Measurements from ENCODE around the gene EDAR.

Gene EDAR

GRCh38 chr2:108911807-108912628 lies 77.0 kb downstream of the EDAR start:
- no peak overlapping the region for H3K4me3 ChIP-seq (ENCODE audit: low read length)
- H3K4me1 ChIP-seq (ENCODE audit: control insufficient read depth, insufficient read depth, low read length): peaks cover 7% of the 10 kb centered on the region
- no peak overlapping the region for H3K27ac ChIP-seq (ENCODE audit: low read depth, low read length)
- H3K36me3 ChIP-seq (ENCODE audit: control insufficient read depth, insufficient read depth, low read length): no peaks in the 10 kb centered on the region
- H3K27me3 ChIP-seq (ENCODE audit: control insufficient read depth, insufficient read depth, low read length): peaks cover 3% of the 10 kb centered on the region
- no peak overlapping the region for H3K9ac ChIP-seq (ENCODE audit: low read length)

GRCh38 chr2:108911401-108911800 lies 77.6 kb downstream of the EDAR start:
- H3K27me3 ChIP-seq (ENCODE audit: control insufficient read depth, insufficient read depth, low read length): peaks cover 3% of the 10 kb centered on the region
- H3K9ac ChIP-seq (ENCODE audit: low read length): no peak overlapping the region
- H3K27ac ChIP-seq (ENCODE audit: low read depth, low read length): no peak overlapping the region
- no peak overlapping the region for H3K4me3 ChIP-seq (ENCODE audit: low read length)
- peaks cover under 1% of the 10 kb centered on the region for H3K4me1 ChIP-seq (ENCODE audit: control insufficient read depth, insufficient read depth, low read length)
- H3K36me3 ChIP-seq (ENCODE audit: control insufficient read depth, insufficient read depth, low read length): no peaks in the 10 kb centered on the region

- H3K36me3 ChIP-seq (ENCODE audit: control insufficient read depth, insufficient read depth, low read length): no peaks in the 10 kb centered on the region
- H3K9ac ChIP-seq (ENCODE audit: low read length): no peak overlapping the region
- no peak overlapping the region for H3K27ac ChIP-seq (ENCODE audit: low read depth, low read length)
- peaks cover 3% of the 10 kb centered on the region for H3K27me3 ChIP-seq (ENCODE audit: control insufficient read depth, insufficient read depth, low read length)
- H3K4me1 ChIP-seq (ENCODE audit: control insufficient read depth, insufficient read depth, low read length): no peaks in the 10 kb centered on the region
- no peak overlapping the region for H3K4me3 ChIP-seq (ENCODE audit: low read length)
Observed at GRCh38 chr2:108910541-108911396, 78.3 kb downstream of the EDAR start.

GRCh38 chr2:108910011-108910431 lies 79.0 kb downstream of the EDAR start:
- no peak overlapping the region for H3K27ac ChIP-seq (ENCODE audit: low read depth, low read length)

GRCh38 chr2:108909275-108909823 lies 79.7 kb downstream of the EDAR start:
- Histone ChIP-seq H3K27me3 (ENCODE audit: control insufficient read depth, insufficient read depth, low read length) (peaks cover 3% of the 10 kb centered on the region), H3K36me3 (ENCODE audit: control insufficient read depth, insufficient read depth, low read length) (no peaks in the 10 kb centered on the region), H3K4me1 (ENCODE audit: control insufficient read depth, insufficient read depth, low read length) (no peaks in the 10 kb centered on the region)

More at GRCh38 chr2:108910011-108910431, 79.0 kb downstream of the EDAR start:
- no peak overlapping the region for H3K4me3 ChIP-seq (ENCODE audit: low read length)
- peaks cover 3% of the 10 kb centered on the region for H3K27me3 ChIP-seq (ENCODE audit: control insufficient read depth, insufficient read depth, low read length)
- no peaks in the 10 kb centered on the region for H3K36me3 ChIP-seq (ENCODE audit: control insufficient read depth, insufficient read depth, low read length)
- no peak overlapping the region for H3K9ac ChIP-seq (ENCODE audit: low read length)
- H3K4me1 ChIP-seq (ENCODE audit: control insufficient read depth, insufficient read depth, low read length): no peaks in the 10 kb centered on the region

GRCh38 chr2:108908713-108909070 lies 80.3 kb downstream of the EDAR start:
- H3K27me3 ChIP-seq (ENCODE audit: control insufficient read depth, insufficient read depth, low read length): peaks cover 3% of the 10 kb centered on the region
- no peak overlapping the region for H3K9ac ChIP-seq (ENCODE audit: low read length)
- H3K4me3 ChIP-seq (ENCODE audit: low read length): no peak overlapping the region
- H3K36me3 ChIP-seq (ENCODE audit: control insufficient read depth, insufficient read depth, low read length): no peaks in the 10 kb centered on the region
- no peaks in the 10 kb centered on the region for H3K4me1 ChIP-seq (ENCODE audit: control insufficient read depth, insufficient read depth, low read length)
- H3K27ac ChIP-seq (ENCODE audit: low read depth, low read length): no peak overlapping the region

More at GRCh38 chr2:108909275-108909823, 79.7 kb downstream of the EDAR start:
- Histone ChIP-seq H3K27ac (ENCODE audit: low read depth, low read length) (no peak overlapping the region), H3K4me3 (ENCODE audit: low read length) (no peak overlapping the region), H3K9ac (ENCODE audit: low read length) (no peak overlapping the region)

- Histone ChIP-seq H3K27me3 (ENCODE audit: control insufficient read depth, insufficient read depth, low read length) (peaks cover 3% of the 10 kb centered on the region), H3K4me1 (ENCODE audit: control insufficient read depth, insufficient read depth, low read length) (no peaks in the 10 kb centered on the region), H3K9ac (ENCODE audit: low read length) (no peak overlapping the region), H3K4me3 (ENCODE audit: low read length) (no peak overlapping the region), H3K36me3 (ENCODE audit: control insufficient read depth, insufficient read depth, low read length) (no peaks in the 10 kb centered on the region), H3K27ac (ENCODE audit: low read depth, low read length) (no peak overlapping the region)
Observed at GRCh38 chr2:108907822-108908712, 81.0 kb downstream of the EDAR start.

GRCh38 chr2:108906403-108907077 lies 82.5 kb downstream of the EDAR start:
- Histone ChIP-seq H3K27me3 (ENCODE audit: control insufficient read depth, insufficient read depth, low read length) (peaks cover 3% of the 10 kb centered on the region), H3K27ac (ENCODE audit: low read depth, low read length) (no peak overlapping the region), H3K4me3 (ENCODE audit: low read length) (no peak overlapping the region), H3K4me1 (ENCODE audit: control insufficient read depth, insufficient read depth, low read length) (no peaks in the 10 kb centered on the region), H3K9ac (ENCODE audit: low read length) (no peak overlapping the region), H3K36me3 (ENCODE audit: control insufficient read depth, insufficient read depth, low read length) (no peaks in the 10 kb centered on the region)

GRCh38 chr2:108905906-108906305 lies 83.1 kb downstream of the EDAR start:
- H3K4me3 ChIP-seq (ENCODE audit: low read length): no peak overlapping the region
- H3K27ac ChIP-seq (ENCODE audit: low read depth, low read length): no peak overlapping the region
- no peaks in the 10 kb centered on the region for H3K27me3 ChIP-seq (ENCODE audit: control insufficient read depth, insufficient read depth, low read length)
- H3K4me1 ChIP-seq (ENCODE audit: control insufficient read depth, insufficient read depth, low read length): no peaks in the 10 kb centered on the region
- H3K36me3 ChIP-seq (ENCODE audit: control insufficient read depth, insufficient read depth, low read length): no peaks in the 10 kb centered on the region
- H3K9ac ChIP-seq (ENCODE audit: low read length): no peak overlapping the region

GRCh38 chr2:108905176-108905575 lies 83.8 kb downstream of the EDAR start:
- Histone ChIP-seq H3K4me1 (ENCODE audit: control insufficient read depth, insufficient read depth, low read length) (no peaks in the 10 kb centered on the region), H3K4me3 (ENCODE audit: low read length) (no peak overlapping the region), H3K36me3 (ENCODE audit: control insufficient read depth, insufficient read depth, low read length) (no peaks in the 10 kb centered on the region), H3K27me3 (ENCODE audit: control insufficient read depth, insufficient read depth, low read length) (no peaks in the 10 kb centered on the region), H3K9ac (ENCODE audit: low read length) (no peak overlapping the region), H3K27ac (ENCODE audit: low read depth, low read length) (no peak overlapping the region)

- Histone ChIP-seq H3K4me3 (ENCODE audit: low read length) (no peak overlapping the region), H3K36me3 (ENCODE audit: control insufficient read depth, insufficient read depth, low read length) (no peaks in the 10 kb centered on the region), H3K27me3 (ENCODE audit: control insufficient read depth, insufficient read depth, low read length) (no peaks in the 10 kb centered on the region), H3K4me1 (ENCODE audit: control insufficient read depth, insufficient read depth, low read length) (no peaks in the 10 kb centered on the region), H3K9ac (ENCODE audit: low read length) (no peak overlapping the region), H3K27ac (ENCODE audit: low read depth, low read length) (no peak overlapping the region)
Observed at GRCh38 chr2:108904680-108905079, 84.3 kb downstream of the EDAR start.

All from rectal smooth muscle tissue (tissue), 1 donor.